A549 (cell line): ENCODE results near the gene MTARC1. TPM values are rescaled to one million over a fixed set of nuclear protein-coding genes. Genes with fewer than 3 reads are reported as not detected.

Experiments
- ATAC-seq, 2 experiments: fragments of 200-7000 bp in 1 of 2; fragments of >200 bp in 1 of 2; cut with Nextera tagmentation in 1 of 2; cut with Tn5 transposase in 1 of 2; 3 replicates each; pipeline versions ENCODE4 v1.8.0 to v1.9.1; 2018 to 2020; ENCODE audit warnings: mild to moderate bottlenecking in 1 of 2, moderate library complexity in 1 of 2
- CTCF ChIA-PET: fragments of 300-600 bp; sonication (Branson Sonifier 250); formaldehyde crosslinking; extraction: SDS; loops from one replicate; lab custom pipeline; 2021; ENCODE audit warnings: antibody characterized with exemption, inconsistent platforms; lab: Yijun Ruan, JAX
- POLR2A ChIA-PET: fragments of 350-600 bp; formaldehyde crosslinking; extraction: SDS; loops from one replicate; lab custom pipeline; 2021; ENCODE audit warnings: antibody characterized with exemption, inconsistent platforms; lab: Yijun Ruan, JAX
- DNase-seq, 2 experiments: peaks; one replicate each; pipeline versions ENCODE4 v3.0.0 to v3.0.0-alpha.2; 2011 to 2016; ENCODE audit warnings: low read depth in 1 of 2, low spot score in 1 of 2
- FAIRE-seq: peaks from 2 replicates; lab custom pipeline; 2011; peaks lifted over from hg19 to GRCh38; lab: Jason Lieb, UNC
- H3K27ac ChIP-seq, 2 experiments: fragments of >200 bp; sonication (Bioruptor Twin); formaldehyde crosslinking; 3 replicates each; pipeline ENCODE4 v1.5.1; 2016 to 2017
- H3K4me1 ChIP-seq: fragments of >200 bp; sonication (Bioruptor Twin); formaldehyde crosslinking; 3 replicates; pipeline ENCODE4 v1.6.1; 2016
- H3K4me2 ChIP-seq: fragments of >200 bp; sonication (Bioruptor Twin); formaldehyde crosslinking; 3 replicates; pipeline ENCODE4 v1.6.1; 2016
- H3K4me3 ChIP-seq: fragments of >200 bp; sonication (Bioruptor Twin); formaldehyde crosslinking; 3 replicates; pipeline ENCODE4 v1.5.1; 2016
- H3K9me3 ChIP-seq: fragments of >200 bp; sonication (Bioruptor Twin); formaldehyde crosslinking; 3 replicates; pipeline ENCODE4 v1.6.1; 2016
- CHD2 ChIP-seq: fragments of 150-350 bp; IDR thresholded peaks from 2 replicates; pipeline ENCODE4 v1.6.1; 2014; ENCODE audit warnings: low read length; ENCODE audit not compliant: partially characterized antibody
- E2F6 ChIP-seq: IDR thresholded peaks from 2 replicates; pipeline ENCODE4 v1.6.1; 2012; ENCODE audit warnings: low read depth, borderline replicate concordance
- FOSL2 ChIP-seq, 2 experiments: fragments of 450-650 bp in 1 of 2; fragments of >200 bp in 1 of 2; sonication (Bioruptor Twin) in 1 of 2; formaldehyde crosslinking; IDR thresholded peaks; 2 replicates each; pipeline versions ENCODE4 v1.5.0 to v1.6.1; 2016 to 2020; ENCODE audit warnings: mild to moderate bottlenecking in 1 of 2, moderate library complexity in 1 of 2
- GATA3 ChIP-seq: IDR thresholded peaks from 2 replicates; pipeline ENCODE4 v1.6.1; 2012; ENCODE audit warnings: borderline replicate concordance
- HES2 ChIP-seq: fragments of >200 bp; sonication (Bioruptor Twin); formaldehyde crosslinking; IDR thresholded peaks from 2 replicates; pipeline ENCODE4 v1.6.1; 2016
- JUNB ChIP-seq: fragments of >200 bp; sonication (Bioruptor Twin); formaldehyde crosslinking; IDR thresholded peaks from 2 replicates; pipeline ENCODE4 v1.6.1; 2016
- MAFK ChIP-seq: fragments of 450-650 bp; IDR thresholded peaks from 2 replicates; pipeline ENCODE4 v1.6.1; 2014; ENCODE audit not compliant: partially characterized antibody
- MAX ChIP-seq: IDR thresholded peaks from 2 replicates; pipeline ENCODE4 v1.6.1; 2012
- MYC ChIP-seq: IDR thresholded peaks from 2 replicates; pipeline ENCODE4 v1.6.1; 2012; ENCODE audit warnings: mild to moderate bottlenecking, inconsistent platforms, low read length, improper control_type of control experiment, borderline replicate concordance
- NR3C1 ChIP-seq: fragments of >200 bp; sonication (Bioruptor Twin); formaldehyde crosslinking; IDR thresholded peaks from 3 replicates; pipeline ENCODE4 v1.6.1; 2017
- RAD21 ChIP-seq, 2 experiments: fragments of >200 bp in 1 of 2; sonication (Bioruptor Twin) in 1 of 2; formaldehyde crosslinking in 1 of 2; IDR thresholded peaks in 1 of 2; conservative IDR thresholded peaks in 1 of 2; 2 replicates in 1 of 2; 3 replicates in 1 of 2; pipeline ENCODE4 v1.6.1; 2012 to 2018; ENCODE audit warnings: inconsistent platforms in 1 of 2
- RARB ChIP-seq: fragments of 250-450 bp; sonication (Bioruptor Pico); IDR thresholded peaks from 2 replicates; pipeline ENCODE4 v1.8.0; 2021; ENCODE audit warnings: mild to moderate bottlenecking, moderate library complexity
- REST ChIP-seq: fragments of 200-600 bp; sonication (generic); IDR thresholded peaks from 2 replicates; pipeline ENCODE4 v1.6.1; 2016; ENCODE audit warnings: antibody characterized with exemption, mild to moderate bottlenecking, moderate library complexity
- RFX5 ChIP-seq: fragments of 450-650 bp; IDR thresholded peaks from 2 replicates; pipeline ENCODE4 v1.7.1; 2014; ENCODE audit warnings: antibody characterized with exemption, mild to moderate bottlenecking, moderate library complexity
- TFCP2L1 ChIP-seq: fragments of 250-450 bp; sonication (Bioruptor Pico); IDR thresholded peaks from 2 replicates; pipeline ENCODE4 v1.5.0; 2021; ENCODE audit warnings: mild to moderate bottlenecking
- USF2 ChIP-seq: fragments of 450-650 bp; IDR thresholded peaks from 2 replicates; pipeline ENCODE4 v1.6.1; 2014; ENCODE audit warnings: antibody characterized with exemption
- ZSCAN20 ChIP-seq: fragments of 250-450 bp; sonication (Bioruptor Pico); IDR thresholded peaks from 2 replicates; pipeline ENCODE4 v1.8.0; 2022; ENCODE audit warnings: mild to moderate bottlenecking, moderate library complexity
- WGBS: methylation state at CpG from one replicate; pipeline ENCODE4 v1.1.6; 2017; ENCODE audit errors: missing lambda C conversion rate; 5-methylcytosine and 5-hydroxymethylcytosine counted together
- polyA plus RNA-seq, 4 experiments: library from polyadenylated mRNA; depleted of rRNA in 3 of 4; stranded (reverse); fragments of >200 nt; fragmentation: RNase III in 1 of 4; extraction: RNeasy Plus Mini Kit Qiagen cat#74134 plus additional on column Dnase treatment in 1 of 4; gene quantifications; 2 replicates in 3 of 4; 3 replicates in 1 of 4; pipeline ENCODE4 v1.2.3, GENCODE V29; 2011 to 2017

Gene MTARC1
- polyA plus RNA-seq, 2 of the 4 experiments (the other 2 are of a cell fraction) = 9.5 to 10.1 TPM

- no peak overlapping the region for H3K4me3 ChIP-seq
- H3K4me2 ChIP-seq = no peak overlapping the region
- H3K4me1 ChIP-seq = peaks cover 8% of the 10 kb centered on the region; the same call in 2 of the 3 replicates
- ChIA-PET CTCF (interaction anchor here (5.7 kb wide), 1 partner anchor 20 kb away, joined by 38 read pairs; no protein-coding TSS in a partner anchor), POLR2A (no interaction called here)
- WGBS = 89% methylated on average over 6 of the region's 6 CpGs
- H3K27ac ChIP-seq = no peak overlapping the region
- TF ChIP-seq MYC (no peak), REST (no peak), MAFK (no peak), RARB (CRISPR knock-in tag) (no peak), MAX (no peak), RFX5 (no peak), GATA3 (no peak), E2F6 (no peak), HES2 (no peak), JUNB (no peak), RAD21 (conservative IDR thresholded peaks at IDR 0.05 in 1 of 2, IDR thresholded peaks at IDR 0.05 in 1 of 2) (no peak), FOSL2 (IDR thresholded peaks at IDR 0.05) (no peak), FOSL2 (CRISPR knock-in tag; IDR thresholded peaks at IDR 0.05) (no peak), CHD2 (no peak), USF2 (no peak)
- FAIRE-seq (no peak), ATAC-seq (no peak), DNase-seq (no peak)
- no peaks in the 10 kb centered on the region for H3K9me3 ChIP-seq
These were observed 31.4 kb upstream of the MTARC1 start for GRCh38 chr1:220755309-220755708.

- WGBS = 88% methylated on average over 3 of the region's 3 CpGs
- no peak for TF ChIP-seq NR3C1
- DNase-seq = no peak
These were observed 29.3 kb upstream of the MTARC1 start for GRCh38 chr1:220757441-220757840.

GRCh38 chr1:220759147-220759546 is 27.6 kb upstream of the MTARC1 start:
- ChIA-PET POLR2A (no interaction called here), CTCF (interaction anchor here (0.6 to 3.0 kb wide), 3 partner anchors 12 to 18 kb away, joined by 4 to 10 read pairs (median 9); partner anchors contain the start of gene MTARC2)
- TF ChIP-seq TFCP2L1 (CRISPR knock-in tag) (no peak), ZSCAN20 (CRISPR knock-in tag) (no peak), MYC (no peak), MAFK (peak; percentile 41)
- H3K4me2 ChIP-seq = no peak overlapping the region
- ATAC-seq (no peak), DNase-seq (no peak), FAIRE-seq (no peak)
- no peak overlapping the region for H3K4me3 ChIP-seq
- H3K4me1 ChIP-seq = no peaks in the 10 kb centered on the region
- H3K9me3 ChIP-seq = no peaks in the 10 kb centered on the region
- WGBS = 90% methylated on average over 3 of the region's 3 CpGs
- H3K27ac ChIP-seq = no peak overlapping the region

More at GRCh38 chr1:220757441-220757840, 29.3 kb upstream of the MTARC1 start:
- POLR2A ChIA-PET = interaction anchor here (1.8 kb wide), 1 partner anchor 9 kb away, joined by 4 read pairs; the partner anchor contains the start of gene MTARC2
- Histone ChIP-seq H3K27ac (no peak overlapping the region), H3K4me2 (no peak overlapping the region), H3K9me3 (no peaks in the 10 kb centered on the region), H3K4me1 (no peaks in the 10 kb centered on the region), H3K4me3 (no peak overlapping the region)
- CTCF ChIA-PET = interaction anchor here (1.0 to 5.7 kb wide), 4 partner anchors 10 to 477 kb away, joined by 3 to 38 read pairs (median 6); partner anchors contain the start of gene MTARC2
- FAIRE-seq (no peak), ATAC-seq (no peak)
